Left ventricle myocardium inferior (tissue), 1 donor: Measurements from ENCODE around the gene MAPK9. TPM values are rescaled to one million over a fixed set of nuclear protein-coding genes. Genes with fewer than 3 reads are reported as not detected.

Experiments
- DNase-seq: peaks from one replicate; pipeline ENCODE4 v3.0.0-alpha.2; 2020
- H3K27ac ChIP-seq: fragments of 200-600 bp; replicated peaks from 2 replicates; pipeline ENCODE4 v1.8.0; 2021
- H3K27me3 ChIP-seq: fragments of 200-600 bp; 2 replicates; pipeline ENCODE4 v1.8.0; 2021; ENCODE audit warnings: low read depth
- H3K36me3 ChIP-seq: fragments of 200-600 bp; 2 replicates; pipeline ENCODE4 v1.8.0; 2021
- H3K4me1 ChIP-seq: fragments of 200-600 bp; 2 replicates; pipeline ENCODE4 v1.8.0; 2021
- H3K4me3 ChIP-seq: fragments of 200-600 bp; 2 replicates; pipeline ENCODE4 v1.8.0; 2021; ENCODE audit warnings: mild to moderate bottlenecking, moderate library complexity
- H3K9me3 ChIP-seq: fragments of 200-600 bp; replicated peaks from 2 replicates; pipeline ENCODE4 v1.8.0; 2021
- CTCF ChIP-seq: fragments of 200-600 bp; IDR thresholded peaks from 2 replicates; pipeline ENCODE4 v1.8.0; 2021; ENCODE audit warnings: antibody characterized with exemption, mild to moderate bottlenecking, borderline replicate concordance
- intact Hi-C: fragments of 100-400 bp; cut with micrococcal nuclease; formaldehyde crosslinking; loops from one replicate; pipeline ENCODE4 v1.11.0; 2022
- total RNA-seq: library from RNA; stranded (reverse); fragmentation: NEBNext Ultra II Directional; extraction: Animal tissue kit (Norgen Biotek cat#: 25700); gene quantifications from one replicate; pipeline ENCODE4 v1.2.1, GENCODE V29; 2021
- donor health status: DM: no; HTN: yes; CAD: no; lungs with severe emphysema.

MAPK9 gene
- total RNA-seq, 1 donor from 2014 or later, result 40.9 TPM

DNA sequence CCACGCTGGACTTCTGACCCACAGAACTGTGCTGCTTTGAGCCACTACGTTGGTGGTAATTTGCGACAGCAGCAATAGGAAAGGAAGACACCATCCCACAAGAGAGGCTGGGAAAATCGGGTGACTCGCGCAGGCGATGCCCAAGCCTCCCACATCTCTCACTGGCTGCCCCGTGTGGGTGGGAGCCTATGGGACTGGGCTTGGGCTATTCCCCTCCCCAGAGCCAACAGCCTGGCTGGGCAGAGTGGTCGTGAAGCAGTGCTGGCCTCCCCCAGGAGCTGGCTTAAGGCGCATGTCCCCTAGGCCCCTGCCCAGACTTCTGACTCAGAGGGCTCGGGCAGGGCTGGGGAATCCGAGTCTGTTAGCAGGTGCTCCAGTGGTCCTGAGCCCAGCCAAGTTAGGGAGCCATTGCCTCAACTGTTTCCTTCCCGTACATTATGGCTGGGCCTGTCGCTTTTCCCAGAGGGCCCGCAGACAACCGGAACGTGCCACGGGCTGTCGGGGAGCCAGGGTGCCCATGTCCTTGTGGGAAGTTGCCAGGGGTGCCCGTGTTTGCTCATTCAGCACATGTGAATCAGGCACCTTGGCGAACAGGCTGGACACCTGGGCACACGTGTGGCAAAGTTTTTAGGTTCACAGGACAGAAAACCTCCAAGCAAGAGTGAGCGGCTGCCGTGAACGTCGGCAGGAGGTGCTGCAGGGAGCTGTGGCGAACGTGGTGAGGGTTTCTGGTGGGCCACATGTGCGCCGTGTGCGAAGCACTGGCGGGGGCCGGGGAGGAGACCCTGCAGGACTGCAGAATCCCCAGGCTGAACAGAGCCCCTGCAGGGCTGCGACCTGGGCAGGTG is 75.9 kb downstream of the MAPK9 start:
- no peaks in the 10 kb centered on the region for H3K4me1 ChIP-seq
- H3K4me3 ChIP-seq, result no peak overlapping the region
- DNase-seq, result no peak
- intact Hi-C loops, result no loop called here
- peaks cover 22% of the 10 kb centered on the region for H3K27me3 ChIP-seq
- no peak for TF ChIP-seq CTCF
- peaks cover 66% of the 10 kb centered on the region for H3K9me3 ChIP-seq
- H3K27ac ChIP-seq, result no peak overlapping the region
- H3K36me3 ChIP-seq, result no peaks in the 10 kb centered on the region

- TF ChIP-seq CTCF, result no peak
- DNase-seq, result no peak
- Histone ChIP-seq H3K4me1 (no peaks in the 10 kb centered on the region), H3K27me3 (peaks cover 31% of the 10 kb centered on the region), H3K4me3 (no peak overlapping the region), H3K36me3 (no peaks in the 10 kb centered on the region), H3K27ac (no peak overlapping the region), H3K9me3 (peaks cover 57% of the 10 kb centered on the region)
- intact Hi-C loops, result no loop called here
Measured at GRCh38 chr5:180214870-180215770, 76.8 kb downstream of the MAPK9 start.

DNA sequence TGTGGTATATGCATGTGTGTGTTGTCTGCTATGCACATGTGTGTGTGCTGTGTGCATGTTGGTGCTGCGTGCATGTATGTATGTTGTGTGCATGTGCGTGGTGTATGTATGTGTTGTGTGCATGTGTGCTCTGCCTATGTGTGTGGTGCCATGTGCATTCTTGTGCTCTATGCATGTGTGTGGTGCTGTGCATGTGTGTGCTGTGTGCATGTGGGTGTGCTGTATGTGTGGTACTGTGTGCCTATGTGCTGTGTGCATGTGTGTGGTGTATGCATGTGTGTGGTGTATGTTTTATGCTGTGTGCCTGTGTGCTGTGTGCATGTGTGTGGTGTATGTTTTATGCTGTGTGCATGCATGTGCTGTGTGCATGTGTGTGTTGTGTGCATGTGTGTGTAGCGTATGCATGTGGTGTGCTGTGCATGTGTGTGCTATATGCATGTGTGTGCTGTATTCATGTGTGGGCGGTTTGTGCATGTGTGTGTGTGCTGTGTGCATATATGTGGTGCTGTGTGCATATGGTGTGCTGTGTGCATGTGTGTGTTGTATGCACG is 78.2 kb downstream of the MAPK9 start:
- no peak for TF ChIP-seq CTCF
- Histone ChIP-seq H3K4me1 (peaks cover 4% of the 10 kb centered on the region), H3K36me3 (no peaks in the 10 kb centered on the region), H3K27me3 (peaks cover 41% of the 10 kb centered on the region), H3K4me3 (no peak overlapping the region), H3K9me3 (peaks cover 44% of the 10 kb centered on the region), H3K27ac (no peak overlapping the region)
- no peak for DNase-seq
- intact Hi-C loops, result no loop called here

DNA sequence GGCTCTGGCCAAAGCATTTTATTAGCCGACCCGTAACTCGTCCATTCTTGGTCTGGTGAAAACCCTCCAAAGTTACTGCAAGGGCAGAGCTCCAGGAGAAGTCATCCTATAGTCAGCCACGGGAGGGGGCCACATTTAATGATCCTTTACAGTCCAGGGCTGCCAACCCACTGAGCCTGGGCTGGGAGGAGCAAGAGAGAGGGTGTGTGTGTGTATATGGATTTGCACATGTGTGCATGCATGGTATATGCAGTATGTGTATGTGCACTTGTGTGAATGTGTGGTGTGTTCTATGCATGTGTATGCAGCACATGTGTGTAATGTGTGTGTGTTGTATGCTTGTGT is 78.7 kb downstream of the MAPK9 start:
- DNase-seq, result no peak
- Histone ChIP-seq H3K9me3 (peaks cover 39% of the 10 kb centered on the region), H3K27me3 (peaks cover 46% of the 10 kb centered on the region), H3K27ac (no peak overlapping the region), H3K36me3 (no peaks in the 10 kb centered on the region), H3K4me3 (no peak overlapping the region), H3K4me1 (peaks cover 8% of the 10 kb centered on the region)
- intact Hi-C loops, result no loop called here
- no peak for TF ChIP-seq CTCF

DNA sequence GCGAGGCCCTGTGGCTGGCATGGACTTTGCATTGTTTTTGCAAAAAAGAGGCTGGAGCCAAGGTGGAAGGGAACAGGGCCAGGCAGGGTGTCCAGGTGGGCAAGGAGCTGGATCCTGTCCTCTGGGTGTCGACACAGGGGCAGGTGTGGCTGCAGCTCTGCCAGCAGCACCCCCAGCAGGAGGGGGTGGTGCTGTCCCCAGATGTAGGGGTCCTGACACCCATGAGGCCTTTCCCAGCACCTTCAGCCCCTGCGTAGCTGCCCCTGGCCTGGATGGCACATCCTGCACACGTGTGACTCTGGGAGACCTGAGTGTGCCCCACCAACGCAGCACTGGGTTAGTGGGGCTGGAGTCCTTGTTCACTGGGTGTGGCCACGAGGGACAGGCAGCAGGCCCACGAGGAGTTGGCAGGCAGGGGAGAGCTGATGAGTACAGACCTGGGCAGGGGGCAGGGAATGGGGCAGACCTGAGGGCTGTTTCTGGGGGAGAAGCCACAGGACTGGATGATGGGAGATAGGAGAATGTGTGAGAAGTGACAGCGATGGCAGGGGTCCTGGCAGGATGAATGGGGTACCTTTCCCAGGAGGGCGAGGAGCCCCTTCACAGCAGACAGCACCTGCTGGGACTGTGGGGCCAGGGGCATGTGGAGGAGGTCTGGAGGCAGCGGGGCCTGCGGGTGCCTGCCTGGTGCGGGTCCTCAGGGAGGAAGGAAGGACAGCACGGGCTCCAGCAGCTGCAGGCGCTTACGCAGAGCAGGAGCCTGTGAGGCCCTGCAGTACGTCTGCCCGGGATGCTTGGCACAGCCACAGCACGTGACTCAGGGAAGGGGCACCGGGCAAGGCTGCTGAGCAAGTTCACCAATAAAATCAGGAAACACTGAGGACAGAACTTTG is 79.3 kb downstream of the MAPK9 start:
- intact Hi-C loops, result no loop called here
- H3K27ac ChIP-seq, result no peak overlapping the region

More for the DNA sequence above, 79.3 kb downstream of the MAPK9 start:
- no peak overlapping the region for H3K4me3 ChIP-seq
- H3K36me3 ChIP-seq, result no peaks in the 10 kb centered on the region
- peaks cover 52% of the 10 kb centered on the region for H3K27me3 ChIP-seq
- DNase-seq, result no peak
- peaks cover 32% of the 10 kb centered on the region for H3K9me3 ChIP-seq
- TF ChIP-seq CTCF, result no peak
- peaks cover 11% of the 10 kb centered on the region for H3K4me1 ChIP-seq
